Lung (tissue), 12 donors: Measurements from ENCODE around the gene EBF4. TPM values are rescaled to one million over a fixed set of nuclear protein-coding genes. Genes with fewer than 3 reads are reported as not detected.

Experiments
- ATAC-seq: fragments of 200-7000 bp; cut with Tn5 transposase; one replicate; pipeline ENCODE4 v1.9.1; 2020; ENCODE audit warnings: moderate number of reproducible peaks; ENCODE audit not compliant: insufficient read depth, low FRiP score
- DNase-seq, 3 donors: peaks; one replicate each; pipeline ENCODE4 v3.0.0-alpha.2; 2013 to 2017
- H3K27ac ChIP-seq, 2 donors: one replicate each; pipeline ENCODE4 v1.5.1; 2013; ENCODE audit warnings: mild to moderate bottlenecking in 2 of 2, moderate library complexity in 2 of 2, control low read depth in 1 of 2, inconsistent platforms in 1 of 2, low read depth in 1 of 2, low read length in 1 of 2
- H3K27me3 ChIP-seq, 3 donors: one replicate each; pipeline ENCODE4 v1.5.1; 2013; ENCODE audit warnings: low read length in 2 of 3; ENCODE audit not compliant: control insufficient read depth in 3 of 3, insufficient read depth in 3 of 3
- H3K36me3 ChIP-seq, 4 donors: one replicate each; pipeline ENCODE4 v1.5.1; 2013; ENCODE audit warnings: low read length in 4 of 4, mild to moderate bottlenecking in 1 of 4, moderate library complexity in 1 of 4; ENCODE audit not compliant: control insufficient read depth in 4 of 4, insufficient read depth in 4 of 4
- H3K4me1 ChIP-seq, 5 donors: one replicate each; pipeline ENCODE4 v1.5.1; 2013; ENCODE audit warnings: low read length in 5 of 5, mild to moderate bottlenecking in 2 of 5, moderate library complexity in 1 of 5; ENCODE audit not compliant: control insufficient read depth in 5 of 5, insufficient read depth in 5 of 5
- H3K4me3 ChIP-seq: one replicate; pipeline ENCODE4 v1.5.1; 2013; ENCODE audit warnings: mild to moderate bottlenecking, control low read depth, moderate library complexity
- H3K9ac ChIP-seq, 2 donors: one replicate each; pipeline ENCODE4 v1.5.1; 2013; ENCODE audit warnings: low read length in 2 of 2, control low read depth in 1 of 2; ENCODE audit not compliant: insufficient read depth in 1 of 2
- H3K9me3 ChIP-seq, 4 donors: one replicate each; pipeline ENCODE4 v1.5.1; 2013; ENCODE audit warnings: low read length in 3 of 4, mild to moderate bottlenecking in 1 of 4, moderate library complexity in 1 of 4; ENCODE audit not compliant: control insufficient read depth in 4 of 4, insufficient read depth in 3 of 4
- WGBS, 2 donors: extraction: QIAGEN DNeasy Blood & Tissue Kit; methylation state at CpG; one replicate each; pipeline ENCODE4 v1.1.7; 2013; 5-methylcytosine and 5-hydroxymethylcytosine counted together
- polyA plus RNA-seq, 2 donors: library from polyadenylated mRNA; stranded (reverse); fragments of 200-250 nt; gene quantifications; one replicate each; pipeline ENCODE4 v1.2.1, GENCODE V29; 2013
- total RNA-seq, 2 donors: library from RNA; depleted of rRNA in 1 of 2; stranded (reverse); fragments of >200 nt in 1 of 2; gene quantifications; one replicate each; pipeline ENCODE4 v1.2.1, GENCODE V29; 2014 to 2021
- TF ChIP-seq, protein P1 (sequence below): IDR thresholded peaks from 2 replicates; pipeline ENCODE4 v1.5.1; 2012; ENCODE audit warnings: mild to moderate bottlenecking; ENCODE audit errors: control extremely low read depth, extremely low read depth
- donor health status: control.
- donor health status: control.
- donor health status: Bipolar disorder and iron deficiency.
- donor health status: healthy.
- donor health status: DM: yes; HTN: yes; CAD: no.

EBF4 gene
- total and polyA plus RNA-seq, 4 donors = 5.8 to 15.8 (median 7.4) TPM

- TF ChIP-seq, protein P1, sequence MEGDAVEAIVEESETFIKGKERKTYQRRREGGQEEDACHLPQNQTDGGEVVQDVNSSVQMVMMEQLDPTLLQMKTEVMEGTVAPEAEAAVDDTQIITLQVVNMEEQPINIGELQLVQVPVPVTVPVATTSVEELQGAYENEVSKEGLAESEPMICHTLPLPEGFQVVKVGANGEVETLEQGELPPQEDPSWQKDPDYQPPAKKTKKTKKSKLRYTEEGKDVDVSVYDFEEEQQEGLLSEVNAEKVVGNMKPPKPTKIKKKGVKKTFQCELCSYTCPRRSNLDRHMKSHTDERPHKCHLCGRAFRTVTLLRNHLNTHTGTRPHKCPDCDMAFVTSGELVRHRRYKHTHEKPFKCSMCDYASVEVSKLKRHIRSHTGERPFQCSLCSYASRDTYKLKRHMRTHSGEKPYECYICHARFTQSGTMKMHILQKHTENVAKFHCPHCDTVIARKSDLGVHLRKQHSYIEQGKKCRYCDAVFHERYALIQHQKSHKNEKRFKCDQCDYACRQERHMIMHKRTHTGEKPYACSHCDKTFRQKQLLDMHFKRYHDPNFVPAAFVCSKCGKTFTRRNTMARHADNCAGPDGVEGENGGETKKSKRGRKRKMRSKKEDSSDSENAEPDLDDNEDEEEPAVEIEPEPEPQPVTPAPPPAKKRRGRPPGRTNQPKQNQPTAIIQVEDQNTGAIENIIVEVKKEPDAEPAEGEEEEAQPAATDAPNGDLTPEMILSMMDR = no peak
- 79 to 86% methylated on average over 2 of the region's 2 CpGs for WGBS, 2 donors
- no peak for ATAC-seq
These were observed 49.9 kb downstream of the EBF4 start for GRCh38 chr20:2742431-2742830.

GRCh38 chr20:2742934-2743559, 50.5 kb downstream of the EBF4 start:
- H3K27ac ChIP-seq = no peak overlapping the region
- TF ChIP-seq, protein P1 = peak; percentile 50
- 10 to 11% methylated on average over 12 of the region's 12 CpGs for WGBS, 2 donors
- DNase-seq (peak; percentile 69 to 72 (median 72)), ATAC-seq (no peak)
- H3K9me3 ChIP-seq = no peaks in the 10 kb centered on the region
- no peaks in the 10 kb centered on the region for H3K4me1 ChIP-seq
- no peaks in the 10 kb centered on the region for H3K36me3 ChIP-seq
- H3K27me3 ChIP-seq = peaks cover 0 to 24% (median 5%) of the 10 kb centered on the region in 3 donors
- no peak overlapping the region for H3K9ac ChIP-seq
- no peak overlapping the region for H3K4me3 ChIP-seq

More at GRCh38 chr20:2742431-2742830, 49.9 kb downstream of the EBF4 start:
- H3K9me3 ChIP-seq = no peaks in the 10 kb centered on the region
- H3K27me3 ChIP-seq = peaks cover 0 to 18% (median 0%) of the 10 kb centered on the region in 3 donors
- no peaks in the 10 kb centered on the region for H3K36me3 ChIP-seq
- no peak overlapping the region for H3K4me3 ChIP-seq
- no peak for DNase-seq
- no peak overlapping the region for H3K9ac ChIP-seq
- H3K27ac ChIP-seq = no peak overlapping the region
- no peaks in the 10 kb centered on the region for H3K4me1 ChIP-seq

DNA sequence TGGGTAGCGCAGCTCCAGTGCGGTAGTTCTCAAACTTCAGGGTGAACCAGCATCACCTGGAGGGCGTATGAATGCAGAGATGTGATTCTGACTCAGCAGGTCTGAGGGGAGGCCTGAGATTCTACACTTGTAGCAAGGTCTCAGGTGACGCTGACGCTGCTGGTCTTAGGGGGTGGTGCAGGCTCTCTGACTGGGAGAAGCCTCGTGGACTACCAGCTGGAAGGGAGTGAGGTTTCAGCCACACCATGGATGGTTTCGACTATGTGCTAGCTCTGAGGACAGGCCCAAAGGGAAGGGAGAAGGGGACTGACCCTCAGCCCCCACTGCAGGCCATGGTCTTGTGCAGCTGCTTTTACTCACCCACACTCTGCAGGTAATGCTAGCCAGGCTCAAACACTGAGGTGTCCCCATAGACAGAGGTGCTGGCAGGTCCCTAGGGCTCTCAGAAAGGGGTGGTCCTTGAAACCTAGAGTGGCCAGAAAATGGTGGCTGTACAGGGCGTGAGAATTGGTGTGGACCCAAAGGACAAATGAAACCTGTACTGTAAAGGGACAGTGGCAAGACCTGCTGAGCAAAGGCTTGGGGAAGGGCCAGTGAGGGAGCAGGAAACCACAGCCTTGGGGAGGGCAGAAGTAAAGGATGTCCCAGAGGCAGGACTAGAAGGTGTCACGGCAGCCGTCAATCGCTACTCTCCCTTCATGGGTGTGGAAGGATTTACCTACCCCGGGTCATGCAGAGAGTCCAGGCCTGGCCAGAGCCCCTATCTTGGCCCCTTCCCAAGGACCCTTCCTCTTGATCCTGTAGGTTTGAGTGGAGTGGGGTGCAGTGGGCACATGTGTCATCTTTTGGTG, 52.7 kb downstream of the EBF4 start:
- TF ChIP-seq, protein P1 = no peak
- Histone ChIP-seq H3K36me3 (no peaks in the 10 kb centered on the region), H3K4me3 (no peak overlapping the region), H3K4me1 (peaks cover 0 to 4% (median 0%) of the 10 kb centered on the region in 5 donors), H3K27me3 (peaks cover 0 to 46% (median 15%) of the 10 kb centered on the region in 3 donors), H3K27ac (no peak overlapping the region), H3K9ac (no peak overlapping the region), H3K9me3 (no peaks in the 10 kb centered on the region)
- DNase-seq (no peak), ATAC-seq (no peak)
- 85 to 88% methylated on average over 12 of the region's 12 CpGs for WGBS, 2 donors
